ENCODE data around the gene TM2D3. TPM values are rescaled to one million over a fixed set of nuclear protein-coding genes. Genes with fewer than 3 reads are reported as not detected.

TM2D3 gene
- total RNA-seq, 1 donor from 2014 or later: 16.8 TPM

- ATAC-seq: no peak
These were observed 53.1 kb downstream of the TM2D3 start for GRCh38 chr15:101599091-101599490.

- no peak for ATAC-seq
These were observed 54.7 kb downstream of the TM2D3 start for GRCh38 chr15:101597360-101597928.

- no peak for ATAC-seq
These were observed 55.5 kb downstream of the TM2D3 start for GRCh38 chr15:101596633-101597032.

Other genes with a start within 250 kb of the TM2D3 start
- gene PCSK6, start 162.7 kb downstream of the TM2D3 start, total RNA-seq: 6.7 TPM
- gene TARS3, start 72.1 kb upstream of the TM2D3 start, total RNA-seq: 4.3 TPM
- not detected for gene OR4F6, start 151.1 kb upstream of the TM2D3 start, total RNA-seq
- not detected for gene OR4F15, start 159.8 kb upstream of the TM2D3 start, total RNA-seq